HUES48 (cell line): Measurements from ENCODE around the gene EFCAB6.

Source experiments
- H3K27ac ChIP-seq: one replicate; pipeline ENCODE4 v1.7.0; 2013; ENCODE audit warnings: low read depth, low read length, inconsistent platforms
- H3K27me3 ChIP-seq: 2 replicates; pipeline ENCODE4 v1.6.1; 2013; ENCODE audit warnings: mild to moderate bottlenecking, low read length; ENCODE audit not compliant: control insufficient read depth, insufficient read depth
- H3K36me3 ChIP-seq: 2 replicates; pipeline ENCODE4 v1.6.1; 2013; ENCODE audit warnings: low read length; ENCODE audit not compliant: control insufficient read depth, insufficient read depth
- H3K4me1 ChIP-seq: 2 replicates; pipeline ENCODE4 v1.6.1; 2013; ENCODE audit warnings: mild to moderate bottlenecking, low read length; ENCODE audit not compliant: control insufficient read depth, insufficient read depth
- H3K4me3 ChIP-seq: 2 replicates; pipeline ENCODE4 v1.5.1; 2013; ENCODE audit warnings: mild to moderate bottlenecking, low read depth, low read length
- H3K9ac ChIP-seq: 2 replicates; pipeline ENCODE4 v1.6.1; 2013; ENCODE audit warnings: mild to moderate bottlenecking, low read depth, low read length, moderate library complexity
- H3K9me3 ChIP-seq: 2 replicates; pipeline ENCODE4 v1.6.1; 2013; ENCODE audit warnings: low read length; ENCODE audit not compliant: control insufficient read depth, insufficient read depth

EFCAB6 gene

DNA sequence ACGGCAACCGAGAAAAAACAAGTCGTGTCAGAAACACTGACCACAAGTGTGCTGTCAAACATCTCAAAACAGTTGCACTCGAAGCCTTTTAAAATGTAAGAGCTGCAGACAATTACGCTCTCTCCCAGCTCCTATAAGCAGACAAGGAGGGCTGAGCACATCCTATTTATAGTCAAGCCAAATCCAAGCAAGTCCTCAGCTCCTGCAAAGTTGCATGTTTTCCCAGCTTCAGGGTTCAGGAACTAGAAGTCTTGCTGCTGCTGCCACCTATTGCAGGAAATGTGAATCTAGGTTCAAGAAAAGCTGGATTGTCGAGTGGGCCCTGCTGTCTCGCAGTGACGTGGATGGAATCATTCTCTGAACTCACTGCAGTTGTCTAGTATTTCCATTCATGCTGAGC is 15.5 kb downstream of the EFCAB6 start:
- H3K36me3 ChIP-seq = no peaks in the 10 kb centered on the region
- no peak overlapping the region for H3K4me3 ChIP-seq
- H3K9me3 ChIP-seq = no peaks in the 10 kb centered on the region

DNA sequence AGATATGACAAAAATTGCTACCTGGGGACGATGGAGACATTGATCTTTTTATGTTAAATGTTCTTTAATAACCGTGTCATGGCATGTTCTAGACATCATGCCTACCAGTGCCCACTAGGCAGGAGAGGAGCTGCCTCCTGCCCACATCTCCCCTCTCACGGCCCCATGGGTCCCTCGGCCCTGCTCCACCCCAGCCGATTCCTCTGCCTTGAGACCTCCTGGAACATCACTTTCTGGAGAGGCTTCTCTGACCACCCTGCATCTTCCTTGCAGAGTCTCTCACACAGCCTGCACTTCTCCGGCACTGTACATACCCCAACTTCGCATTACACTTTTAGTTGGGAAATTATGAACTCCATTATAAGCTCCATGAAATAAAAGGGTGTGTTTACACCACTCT is 16.8 kb downstream of the EFCAB6 start:
- H3K4me3 ChIP-seq = no peak overlapping the region
- H3K36me3 ChIP-seq = no peaks in the 10 kb centered on the region
- H3K27me3 ChIP-seq = no peaks in the 10 kb centered on the region
- no peak overlapping the region for H3K27ac ChIP-seq
- H3K4me1 ChIP-seq = peaks cover 5% of the 10 kb centered on the region; the same call in 1 of the 2 replicates
- H3K9ac ChIP-seq = no peak overlapping the region
- H3K9me3 ChIP-seq = no peaks in the 10 kb centered on the region

More for the DNA sequence above, 15.5 kb downstream of the EFCAB6 start:
- Histone ChIP-seq H3K27me3 (no peaks in the 10 kb centered on the region), H3K27ac (no peak overlapping the region), H3K9ac (no peak overlapping the region), H3K4me1 (peaks cover 5% of the 10 kb centered on the region; the same call in 1 of the 2 replicates)

DNA sequence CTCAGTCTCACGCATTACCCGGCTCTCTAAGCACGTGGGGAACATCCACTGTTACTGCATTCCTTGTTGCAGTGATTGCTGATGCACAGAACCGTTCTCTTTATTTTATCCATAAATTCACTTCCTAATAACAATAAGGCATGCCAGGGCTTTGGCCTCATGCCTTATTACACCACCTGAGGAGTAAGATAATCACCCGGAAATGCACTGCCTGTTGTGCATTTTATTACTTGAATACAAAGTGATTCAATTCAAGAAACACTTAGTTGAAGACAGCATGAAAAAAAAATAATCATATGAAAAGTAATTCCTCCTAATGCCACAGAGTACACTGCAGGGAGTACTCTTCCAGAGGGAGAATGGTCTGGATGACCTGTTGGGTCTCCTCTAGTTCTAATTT is 19.2 kb downstream of the EFCAB6 start:
- Histone ChIP-seq H3K27me3 (no peaks in the 10 kb centered on the region), H3K27ac (no peak overlapping the region)

DNA sequence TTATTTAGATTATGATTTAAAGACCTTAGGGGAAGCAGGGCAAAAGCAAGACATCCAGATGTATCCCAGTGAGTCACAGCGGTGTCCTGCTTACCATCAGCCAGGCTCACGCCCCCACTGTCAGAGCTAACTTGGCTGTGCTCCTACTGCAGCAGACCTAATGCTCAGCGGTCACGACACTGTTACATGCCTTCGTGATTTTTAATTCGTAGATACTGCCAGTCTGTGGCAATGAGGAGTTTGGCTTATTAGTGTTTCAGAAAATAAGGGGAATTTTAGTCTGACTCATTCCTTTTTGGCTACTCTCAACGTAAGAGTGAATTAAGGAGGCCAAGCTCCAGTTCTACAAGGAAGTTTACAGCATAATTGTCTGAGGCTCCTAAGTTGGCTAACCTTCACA is 22.7 kb downstream of the EFCAB6 start:
- no peaks in the 10 kb centered on the region for H3K9me3 ChIP-seq
- H3K27ac ChIP-seq = no peak overlapping the region
- 0 out of 2 replicates have a peak, but pooled peaks cover 2% of the 10 kb centered on the region for H3K4me1 ChIP-seq
- H3K4me3 ChIP-seq = no peak overlapping the region
- H3K27me3 ChIP-seq = 0 out of 2 replicates have a peak, but pooled peaks cover 4% of the 10 kb centered on the region
- H3K9ac ChIP-seq = no peak overlapping the region
- no peaks in the 10 kb centered on the region for H3K36me3 ChIP-seq

More for the DNA sequence above, 19.2 kb downstream of the EFCAB6 start:
- Histone ChIP-seq H3K9ac (no peak overlapping the region), H3K4me3 (no peak overlapping the region), H3K9me3 (no peaks in the 10 kb centered on the region), H3K4me1 (peaks cover 5% of the 10 kb centered on the region; the same call in 1 of the 2 replicates), H3K36me3 (no peaks in the 10 kb centered on the region)

DNA sequence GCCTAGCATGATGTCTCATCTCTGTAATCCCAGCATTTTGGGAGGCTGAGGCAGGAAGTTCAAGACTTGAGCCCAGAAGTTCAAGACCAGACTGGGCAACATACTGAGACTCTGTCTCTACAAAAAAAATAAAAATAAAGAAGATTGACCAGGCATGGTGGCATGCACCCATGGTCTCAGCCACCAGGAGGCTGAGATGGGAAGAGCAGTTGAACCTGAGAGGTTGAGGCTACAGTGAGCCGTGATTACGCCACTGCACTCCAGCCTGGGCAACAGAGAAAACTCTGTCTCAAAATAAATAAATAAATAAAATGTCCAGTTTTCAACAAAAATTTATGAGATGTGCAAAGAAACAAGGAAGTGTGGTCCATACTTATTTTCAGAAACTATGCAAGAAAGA is 28.3 kb downstream of the EFCAB6 start:
- Histone ChIP-seq H3K27ac (no peak overlapping the region), H3K9me3 (no peaks in the 10 kb centered on the region), H3K4me3 (no peak overlapping the region), H3K4me1 (no peaks in the 10 kb centered on the region), H3K9ac (no peak overlapping the region), H3K36me3 (no peaks in the 10 kb centered on the region), H3K27me3 (0 out of 2 replicates have a peak, but pooled peaks cover 4% of the 10 kb centered on the region)

DNA sequence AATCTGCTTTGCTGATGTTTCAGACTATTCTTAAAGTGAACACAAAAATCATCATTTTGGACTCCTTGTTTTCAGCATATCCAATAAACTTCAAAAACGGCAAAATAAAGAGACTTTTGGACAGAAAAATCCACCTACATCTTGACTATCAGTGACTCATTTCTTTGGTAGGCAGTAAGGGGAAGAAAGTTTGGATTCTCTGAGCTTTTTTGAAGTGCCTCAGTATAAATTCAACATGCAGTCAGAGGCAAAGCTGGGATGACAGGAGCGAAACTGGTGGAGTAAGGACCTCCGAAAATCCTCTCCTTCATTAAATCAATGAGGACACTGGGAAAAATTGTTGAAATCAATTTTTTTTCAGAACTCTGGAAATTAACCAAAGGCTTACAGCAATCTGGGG is 29.7 kb downstream of the EFCAB6 start:
- Histone ChIP-seq H3K4me1 (no peaks in the 10 kb centered on the region), H3K4me3 (no peak overlapping the region), H3K27me3 (0 out of 2 replicates have a peak, but pooled peaks cover 1% of the 10 kb centered on the region), H3K9me3 (no peaks in the 10 kb centered on the region), H3K27ac (no peak overlapping the region), H3K36me3 (no peaks in the 10 kb centered on the region), H3K9ac (no peak overlapping the region)

DNA sequence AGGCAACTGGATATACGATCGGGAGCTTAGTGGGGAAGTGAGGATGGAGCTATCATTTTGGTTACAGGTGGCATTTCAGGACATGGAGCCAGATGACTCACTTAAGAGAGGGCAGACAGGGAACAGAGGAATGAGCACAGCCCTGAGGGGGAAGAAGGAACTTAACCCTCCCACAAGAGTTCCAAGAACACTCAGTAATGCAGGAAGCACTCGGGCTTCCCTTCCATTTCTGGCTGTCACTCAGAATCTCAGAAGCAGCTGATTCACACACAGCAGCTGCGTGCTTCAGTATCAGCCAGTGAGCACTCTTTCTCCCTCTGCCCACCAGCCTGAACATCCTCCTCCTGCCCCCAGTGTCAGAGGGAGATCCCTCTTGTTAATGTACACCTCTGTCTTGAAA is 34.8 kb downstream of the EFCAB6 start:
- Histone ChIP-seq H3K9ac (no peak overlapping the region), H3K27me3 (no peaks in the 10 kb centered on the region), H3K4me3 (no peak overlapping the region), H3K27ac (no peak overlapping the region), H3K9me3 (no peaks in the 10 kb centered on the region), H3K36me3 (no peaks in the 10 kb centered on the region), H3K4me1 (no peaks in the 10 kb centered on the region)

DNA sequence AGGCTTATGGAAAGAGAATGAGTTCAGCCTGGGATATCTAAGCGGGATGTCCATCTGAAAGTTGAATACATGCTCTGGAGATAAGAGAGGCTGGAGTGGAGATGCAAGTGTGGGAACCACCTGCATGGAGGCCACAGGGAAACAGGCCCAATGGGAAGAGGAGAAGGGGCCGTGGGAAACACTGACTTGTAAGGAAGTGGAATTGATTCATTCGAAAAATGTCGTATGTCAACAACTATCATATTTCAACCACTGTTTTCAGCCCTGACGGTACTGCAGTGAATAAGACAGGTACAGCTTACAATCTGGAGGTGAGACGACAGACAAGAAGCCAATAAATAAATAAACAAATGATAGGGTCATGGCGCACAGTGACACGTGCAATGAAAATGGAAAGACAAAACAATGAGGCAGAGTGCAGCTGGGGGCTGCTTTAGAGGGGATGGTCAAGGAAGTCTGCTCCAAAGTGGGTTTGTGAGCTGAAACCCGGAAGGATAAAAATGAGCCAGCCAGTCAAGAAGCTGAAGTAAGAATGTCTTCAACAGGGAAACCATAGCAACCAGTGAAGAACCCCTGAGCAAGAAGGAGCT is 35.9 kb downstream of the EFCAB6 start:
- Histone ChIP-seq H3K27me3 (no peaks in the 10 kb centered on the region), H3K9ac (no peak overlapping the region), H3K36me3 (no peaks in the 10 kb centered on the region), H3K4me1 (no peaks in the 10 kb centered on the region), H3K4me3 (no peak overlapping the region), H3K27ac (no peak overlapping the region), H3K9me3 (no peaks in the 10 kb centered on the region)

DNA sequence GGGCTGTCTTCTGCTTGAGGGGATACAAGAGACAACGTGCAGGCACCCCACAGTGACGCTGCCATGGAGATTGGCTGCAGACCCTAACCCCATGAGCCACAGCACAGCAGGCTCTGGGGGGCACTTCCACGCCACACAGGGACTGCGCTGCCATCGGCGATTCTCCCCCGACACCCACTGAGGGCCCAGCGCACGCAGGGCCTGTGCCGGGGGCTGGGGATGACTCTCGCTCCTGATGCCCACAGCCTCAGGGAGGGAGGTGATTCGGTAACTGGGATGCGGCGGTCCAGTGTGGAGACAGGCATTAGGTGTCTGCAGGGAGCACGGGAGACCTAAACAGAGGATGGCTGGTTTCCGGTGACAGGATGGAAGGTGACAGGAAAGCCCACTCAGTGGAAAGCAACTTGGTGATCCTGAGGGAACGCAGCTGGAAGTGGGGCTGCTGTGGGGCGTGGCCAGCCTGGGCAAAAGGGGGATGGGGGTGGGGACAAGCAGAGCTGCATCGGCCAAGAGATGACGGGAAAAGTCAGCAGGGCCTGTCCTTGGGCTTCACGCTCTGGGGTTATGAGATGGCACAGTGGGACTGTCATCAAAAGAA is 37.7 kb downstream of the EFCAB6 start:
- no peaks in the 10 kb centered on the region for H3K4me1 ChIP-seq
- H3K36me3 ChIP-seq = no peaks in the 10 kb centered on the region
- no peaks in the 10 kb centered on the region for H3K9me3 ChIP-seq
- H3K9ac ChIP-seq = no peak overlapping the region
- no peaks in the 10 kb centered on the region for H3K27me3 ChIP-seq
- no peak overlapping the region for H3K4me3 ChIP-seq
- H3K27ac ChIP-seq = no peak overlapping the region

DNA sequence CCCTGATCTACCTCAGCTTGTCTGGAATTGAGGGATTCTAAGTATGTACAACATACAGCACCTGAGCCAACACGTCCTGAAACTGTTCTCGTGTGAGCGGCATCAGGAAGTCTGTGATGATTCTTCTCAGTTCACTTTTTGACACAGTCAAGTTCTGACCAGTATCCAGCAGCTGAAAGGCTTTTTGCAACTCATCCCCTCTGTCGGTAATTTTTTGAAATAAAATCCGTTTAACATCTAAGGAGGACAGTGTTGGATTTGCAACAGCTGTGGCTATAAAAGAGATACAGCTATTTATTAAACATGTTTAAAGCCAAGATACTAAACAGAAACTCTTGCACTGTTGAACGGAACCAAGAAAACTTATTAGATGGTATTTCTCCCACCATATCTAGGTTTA is 39.3 kb downstream of the EFCAB6 start:
- Histone ChIP-seq H3K36me3 (no peaks in the 10 kb centered on the region), H3K4me3 (no peak overlapping the region), H3K27ac (no peak overlapping the region), H3K9me3 (no peaks in the 10 kb centered on the region), H3K9ac (no peak overlapping the region), H3K27me3 (no peaks in the 10 kb centered on the region), H3K4me1 (no peaks in the 10 kb centered on the region)

DNA sequence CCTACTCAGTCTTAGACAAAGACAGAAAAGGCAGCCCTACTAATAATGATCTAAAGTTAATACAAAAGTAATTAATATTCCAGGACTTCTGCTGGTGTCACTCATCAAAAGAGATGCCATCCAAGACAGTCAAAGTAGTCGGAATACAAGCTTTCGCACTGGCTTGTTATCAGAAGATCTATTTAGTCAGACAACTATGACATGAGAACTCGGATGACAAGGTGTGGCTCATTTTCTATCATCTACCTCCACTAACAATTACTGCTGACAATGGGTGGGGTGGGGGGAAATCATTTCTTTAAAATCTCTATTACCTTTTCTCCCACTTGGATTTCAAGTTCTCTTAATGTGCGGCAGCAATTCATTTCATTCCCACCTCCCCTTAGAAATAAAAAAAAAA is 56.7 kb downstream of the EFCAB6 start:
- Histone ChIP-seq H3K4me1 (peaks cover 14% of the 10 kb centered on the region), H3K36me3 (no peaks in the 10 kb centered on the region), H3K4me3 (no peak overlapping the region), H3K27ac (no peak overlapping the region), H3K9ac (no peak overlapping the region), H3K9me3 (no peaks in the 10 kb centered on the region), H3K27me3 (no peaks in the 10 kb centered on the region)
